A549 treated with AZD9567 at 1 μM for 4 hours (cell line): ENCODE measurements around the gene NKD2. TPM values are rescaled to one million over a fixed set of nuclear protein-coding genes. Genes with fewer than 3 reads are reported as not detected.

Source experiments
- total RNA-seq: library from RNA; stranded (reverse); fragments of 200-300 nt; extraction: Qiagen RNA extraction; gene quantifications from 5 replicates; pipeline ENCODE4 v1.2.3, GENCODE V29; 2022; ENCODE audit not compliant: insufficient read depth

NKD2 gene, protein sequence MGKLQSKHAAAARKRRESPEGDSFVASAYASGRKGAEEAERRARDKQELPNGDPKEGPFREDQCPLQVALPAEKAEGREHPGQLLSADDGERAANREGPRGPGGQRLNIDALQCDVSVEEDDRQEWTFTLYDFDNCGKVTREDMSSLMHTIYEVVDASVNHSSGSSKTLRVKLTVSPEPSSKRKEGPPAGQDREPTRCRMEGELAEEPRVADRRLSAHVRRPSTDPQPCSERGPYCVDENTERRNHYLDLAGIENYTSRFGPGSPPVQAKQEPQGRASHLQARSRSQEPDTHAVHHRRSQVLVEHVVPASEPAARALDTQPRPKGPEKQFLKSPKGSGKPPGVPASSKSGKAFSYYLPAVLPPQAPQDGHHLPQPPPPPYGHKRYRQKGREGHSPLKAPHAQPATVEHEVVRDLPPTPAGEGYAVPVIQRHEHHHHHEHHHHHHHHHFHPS
- 20.8 to 25.0 TPM (median 22.9 TPM) in 5 replicates for total RNA-seq

DNA sequence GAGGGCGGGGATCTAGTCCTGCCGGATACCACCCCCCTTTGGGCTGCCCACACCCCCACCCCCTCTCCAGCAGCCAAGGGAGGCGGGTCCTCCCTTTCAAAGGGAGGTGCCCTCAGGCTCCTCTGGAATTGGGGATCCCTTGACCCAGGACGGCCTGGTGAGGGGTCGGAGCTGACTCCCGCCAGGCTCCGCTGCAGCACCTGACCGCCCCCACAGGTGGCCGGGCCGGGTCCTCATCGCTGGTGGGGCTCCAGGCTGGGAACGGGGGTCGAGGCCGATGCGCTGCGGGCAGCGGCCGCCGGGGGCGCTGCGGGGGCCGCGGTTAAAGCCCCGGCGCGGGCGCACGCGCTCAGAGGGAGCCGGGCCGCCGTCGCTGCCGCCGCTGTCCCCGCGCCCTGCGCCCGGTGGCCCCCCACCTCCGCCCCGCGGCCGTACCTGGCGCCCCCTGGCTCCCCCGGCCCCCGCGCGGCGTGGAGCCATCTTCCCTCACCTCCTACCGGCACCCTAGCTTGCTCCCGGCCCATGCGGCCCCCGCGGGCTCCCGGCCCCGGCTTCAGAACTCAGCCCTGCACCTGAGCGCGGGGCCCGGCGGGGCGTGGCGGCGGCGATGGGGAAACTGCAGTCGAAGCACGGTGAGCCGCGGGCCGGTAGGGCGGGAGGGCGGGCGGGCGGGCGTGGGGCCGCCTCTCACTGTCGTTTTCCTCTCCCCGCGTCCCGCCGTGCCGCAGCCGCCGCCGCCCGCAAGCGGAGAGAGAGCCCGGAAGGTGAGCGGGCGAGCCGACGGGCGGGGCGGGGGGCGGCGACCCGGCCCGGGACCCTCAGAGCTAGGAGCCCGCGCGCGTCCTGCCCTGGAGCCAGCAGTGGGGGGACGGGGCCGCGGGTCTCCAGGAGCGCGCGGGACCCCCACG is at the start of gene NKD2:
TSS of gene NKD2 (plus strand) at position 352 of the 908 bp plus-strand sequence. CDS start at position 608, 256 bp downstream.

Other genes starting within 250 kb of the NKD2 start
- gene ZDHHC11B, start 224.1 kb upstream of the NKD2 start, total RNA-seq: 1.4 to 1.9 TPM (median 1.6 TPM) in 5 replicates
- gene ZDHHC11, start 157.8 kb upstream of the NKD2 start, total RNA-seq: 6.1 to 19.8 TPM (median 18.5 TPM) in 5 replicates
- 38.9 to 45.1 TPM (median 41.7 TPM) in 5 replicates for gene BRD9, start 116.0 kb upstream of the NKD2 start, total RNA-seq
- 62.4 to 70.0 TPM (median 69.3 TPM) in 5 replicates for gene TRIP13, start 115.9 kb upstream of the NKD2 start, total RNA-seq
- gene SLC12A7, start 103.3 kb downstream of the NKD2 start, total RNA-seq: 19.2 to 33.2 TPM (median 32.7 TPM) in 5 replicates
- gene SLC6A19, start 192.8 kb downstream of the NKD2 start, total RNA-seq: 0.20 to 0.24 TPM (median 0.22 TPM) in 4 of 5 replicates, not detected in the other
- not detected in 5 replicates for gene SLC6A18, start 216.6 kb downstream of the NKD2 start, total RNA-seq